Ishikawa (cell line): Measurements from ENCODE around the gene RAI14.

Experiments used
- CEBPB ChIP-seq: IDR thresholded peaks from 2 replicates; pipeline ENCODE4 v1.6.1; 2012
- CREB1 ChIP-seq: IDR thresholded peaks from 2 replicates; pipeline ENCODE4 v1.6.1; 2012; ENCODE audit warnings: low read depth
- EGR1 ChIP-seq: IDR thresholded peaks from 2 replicates; pipeline ENCODE4 v1.6.1; 2012
- EP300 ChIP-seq: IDR thresholded peaks from 2 replicates; pipeline ENCODE4 v1.6.1; 2012; ENCODE audit warnings: borderline replicate concordance
- FOXM1 ChIP-seq: IDR thresholded peaks from 2 replicates; pipeline ENCODE4 v1.6.1; 2012; ENCODE audit warnings: low read depth, borderline replicate concordance
- MAX ChIP-seq: IDR thresholded peaks from 2 replicates; pipeline ENCODE4 v1.6.1; 2012
- NFIC ChIP-seq: IDR thresholded peaks from 2 replicates; pipeline ENCODE4 v1.6.1; 2012
- RAD21 ChIP-seq: IDR thresholded peaks from 2 replicates; pipeline ENCODE4 v1.6.1; 2012; ENCODE audit warnings: low read depth
- REST ChIP-seq: IDR thresholded peaks from 2 replicates; pipeline ENCODE4 v1.6.1; 2012; ENCODE audit warnings: low read depth, mild to moderate bottlenecking
- TAF1 ChIP-seq: IDR thresholded peaks from 2 replicates; pipeline ENCODE4 v1.6.1; 2012; ENCODE audit warnings: low read depth, mild to moderate bottlenecking
- TCF12 ChIP-seq: IDR thresholded peaks from 2 replicates; pipeline ENCODE4 v1.6.1; 2012; ENCODE audit warnings: low read depth
- TEAD4 ChIP-seq: IDR thresholded peaks from 2 replicates; pipeline ENCODE4 v1.6.1; 2012
- USF1 ChIP-seq: IDR thresholded peaks from 2 replicates; pipeline ENCODE4 v1.6.1; 2012
- YY1 ChIP-seq: IDR thresholded peaks from 2 replicates; pipeline ENCODE4 v1.6.1; 2012; ENCODE audit warnings: low read depth
- ZBTB7A ChIP-seq: IDR thresholded peaks from 2 replicates; pipeline ENCODE4 v1.6.1; 2012; ENCODE audit warnings: low read depth

Gene RAI14

GRCh38 chr5:34771076-34771475 is 114.9 kb downstream of the RAI14 start:
- no peak for TF ChIP-seq CREB1
- TF ChIP-seq TEAD4: no peak
- no peak for TF ChIP-seq EP300
- TF ChIP-seq NFIC: no peak
- no peak for TF ChIP-seq RAD21
- no peak for TF ChIP-seq ZBTB7A
- TF ChIP-seq YY1: no peak
- TF ChIP-seq TAF1: no peak

GRCh38 chr5:34772267-34773098 is 116.4 kb downstream of the RAI14 start:
- TF ChIP-seq EP300 (no peak), EGR1 (no peak), YY1 (no peak), REST (no peak), USF1 (no peak), MAX (no peak), CEBPB (no peak), TEAD4 (no peak), RAD21 (no peak), ZBTB7A (no peak), NFIC (no peak), CREB1 (no peak)

GRCh38 chr5:34774139-34774538 is 118.0 kb downstream of the RAI14 start:
- TF ChIP-seq NFIC: no peak
- TF ChIP-seq MAX: no peak
- TF ChIP-seq YY1: no peak

- TF ChIP-seq NFIC (no peak), CEBPB (no peak), TEAD4 (no peak)
These were observed 119.8 kb downstream of the RAI14 start for GRCh38 chr5:34775886-34776285.

GRCh38 chr5:34778091-34778850 is 122.1 kb downstream of the RAI14 start:
- TF ChIP-seq FOXM1 (no peak), MAX (no peak), CREB1 (no peak), EP300 (no peak)

- TF ChIP-seq NFIC (no peak), YY1 (no peak), USF1 (no peak), ZBTB7A (no peak), REST (no peak), MAX (no peak), TAF1 (no peak), EP300 (no peak), RAD21 (no peak), CEBPB (no peak), EGR1 (no peak), TCF12 (no peak), FOXM1 (no peak), TEAD4 (no peak), CREB1 (no peak)
These were observed 130.9 kb downstream of the RAI14 start for GRCh38 chr5:34787035-34787434.
